G401 (cell line): ENCODE data around the gene CCSER1. TPM values are rescaled to one million over a fixed set of nuclear protein-coding genes. Genes with fewer than 3 reads are reported as not detected.
"Not testable (repeated sequence)": the region's sequence is repeated elsewhere in the genome, so short reads cannot be mapped to it uniquely, and the experiment has no call there.

ENCODE experiments used
- DNase-seq: peaks from one replicate; pipeline ENCODE4 v3.0.0-alpha.2; 2015; ENCODE audit warnings: low spot score
- in situ Hi-C: cut with HindIII; loops from 2 replicates; pipeline ENCODE4 v1.10.0; 2016; ENCODE audit warnings: low sequenced_read_pairs, mixed read lengths
- total RNA-seq: library from RNA; depleted of rRNA; stranded (reverse); fragments of >200 nt; shearing (Covaris generic); gene quantifications from 2 replicates; pipeline ENCODE4 v1.2.3, GENCODE V29; 2014; rRNA removed

The CCSER1 gene
- total RNA-seq, 1 experiment from 2014 or later = 16.9 TPM

- in situ Hi-C loops = no loop called here
- DNase-seq = no peak
Measured at GRCh38 chr4:91620952-91621351, 1493.8 kb downstream of the CCSER1 start.

- no peak for DNase-seq
- in situ Hi-C loops = no loop called here
Measured at GRCh38 chr4:91621446-91621845, 1494.3 kb downstream of the CCSER1 start.

- in situ Hi-C loops = no loop called here
- DNase-seq = no peak
Measured at GRCh38 chr4:91622925-91623602, 1495.9 kb downstream of the CCSER1 start.

- in situ Hi-C loops, DNase-seq: not testable (repeated sequence)
Measured at GRCh38 chr4:91623603-91623967, 1496.4 kb downstream of the CCSER1 start.

- in situ Hi-C loops = no loop called here
- no peak for DNase-seq
Measured at GRCh38 chr4:91630054-91630453, 1502.9 kb downstream of the CCSER1 start.

GRCh38 chr4:91630764-91631163 is 1503.6 kb downstream of the CCSER1 start:
- in situ Hi-C loops = no loop called here
- DNase-seq = no peak

- in situ Hi-C loops = no loop called here
- no peak for DNase-seq
Measured at GRCh38 chr4:91631335-91631734, 1504.1 kb downstream of the CCSER1 start.

- DNase-seq = no peak
- in situ Hi-C loops = no loop called here
Measured at GRCh38 chr4:91636083-91636482, 1508.9 kb downstream of the CCSER1 start.

Other genes starting within 250 kb of the CCSER1 start
- gene MMRN1, start 232.5 kb upstream of the CCSER1 start, total RNA-seq = 145 and 225 TPM in 2 replicates